MM.1S (cell line): ENCODE results near the gene TMEM248.

Experiments used
- DNase-seq: peaks from one replicate; pipeline ENCODE4 v3.0.0-alpha.2; 2015
- H2AFZ ChIP-seq: fragments of 300-600 bp; sonication (generic); 2 replicates; pipeline ENCODE4 v1.6.0; 2016; ENCODE audit warnings: antibody characterized with exemption, low read length
- H3F3A ChIP-seq: fragments of 300-600 bp; sonication (generic); 2 replicates; pipeline ENCODE4 v1.6.1; 2016; ENCODE audit warnings: mild to moderate bottlenecking, antibody characterized with exemption, low read length, moderate library complexity, mixed read lengths; ENCODE audit not compliant: insufficient read depth
- H3K27ac ChIP-seq: fragments of 300-600 bp; sonication (generic); 2 replicates; pipeline ENCODE4 v1.5.1; 2016; ENCODE audit warnings: mild to moderate bottlenecking, low read length
- H3K27me3 ChIP-seq: fragments of 300-600 bp; sonication (generic); replicated peaks from 2 replicates; pipeline ENCODE4 v1.6.0; 2016; ENCODE audit warnings: low read length; ENCODE audit not compliant: insufficient read depth
- H3K36me3 ChIP-seq: fragments of 300-600 bp; sonication (generic); replicated peaks from 2 replicates; pipeline ENCODE4 v1.6.1; 2016; ENCODE audit warnings: mild to moderate bottlenecking, low read length, mixed read lengths; ENCODE audit not compliant: insufficient read depth
- H3K4me1 ChIP-seq: fragments of 300-600 bp; sonication (generic); 2 replicates; pipeline ENCODE4 v1.6.1; 2016; ENCODE audit warnings: low read length, mixed read lengths
- H3K4me2 ChIP-seq: fragments of 300-600 bp; sonication (generic); 2 replicates; pipeline ENCODE4 v1.6.0; 2016; ENCODE audit warnings: low read depth, low read length
- H3K4me3 ChIP-seq: fragments of 300-600 bp; sonication (generic); 2 replicates; pipeline ENCODE4 v1.5.1; 2016; ENCODE audit warnings: low read length, mixed read lengths
- H3K79me2 ChIP-seq: fragments of 300-600 bp; sonication (generic); 2 replicates; pipeline ENCODE4 v1.6.1; 2016; ENCODE audit warnings: mixed run types, low read length, mixed read lengths
- H3K9ac ChIP-seq: fragments of 300-600 bp; sonication (generic); 2 replicates; pipeline ENCODE4 v1.6.1; 2016; ENCODE audit warnings: low read length, mixed read lengths
- H3K9me2 ChIP-seq: fragments of 300-600 bp; sonication (generic); replicated peaks from 2 replicates; pipeline ENCODE4 v1.6.1; 2016; ENCODE audit warnings: mild to moderate bottlenecking, low read length, mixed read lengths; ENCODE audit not compliant: insufficient read depth
- H3K9me3 ChIP-seq: fragments of 300-600 bp; sonication (generic); replicated peaks from 2 replicates; pipeline ENCODE4 v1.6.1; 2016; ENCODE audit warnings: mild to moderate bottlenecking, low read length, mixed read lengths; ENCODE audit not compliant: insufficient read depth
- H4K20me1 ChIP-seq: fragments of 300-600 bp; sonication (generic); 2 replicates; pipeline ENCODE4 v1.6.1; 2016; ENCODE audit warnings: mild to moderate bottlenecking, low read length, moderate library complexity, mixed read lengths; ENCODE audit not compliant: insufficient read depth
- EZH2 ChIP-seq: fragments of 300-600 bp; sonication (generic); optimal IDR thresholded peaks from 2 replicates; pipeline ENCODE3; 2017; ENCODE audit warnings: low read depth, mild to moderate bottlenecking, antibody characterized with exemption, low read length, mixed read lengths
- EZH2phosphoT487 ChIP-seq: fragments of 300-600 bp; sonication (generic); IDR thresholded peaks from 2 replicates; pipeline ENCODE4 v1.6.1; 2018; ENCODE audit warnings: antibody characterized with exemption, low read length
- TF ChIP-seq, protein P1 (sequence below): fragments of 300-600 bp; sonication (generic); IDR thresholded peaks from 2 replicates; pipeline ENCODE4 v1.5.1; 2016; ENCODE audit warnings: antibody characterized with exemption, low read length, mixed read lengths

TMEM248 gene

DNA sequence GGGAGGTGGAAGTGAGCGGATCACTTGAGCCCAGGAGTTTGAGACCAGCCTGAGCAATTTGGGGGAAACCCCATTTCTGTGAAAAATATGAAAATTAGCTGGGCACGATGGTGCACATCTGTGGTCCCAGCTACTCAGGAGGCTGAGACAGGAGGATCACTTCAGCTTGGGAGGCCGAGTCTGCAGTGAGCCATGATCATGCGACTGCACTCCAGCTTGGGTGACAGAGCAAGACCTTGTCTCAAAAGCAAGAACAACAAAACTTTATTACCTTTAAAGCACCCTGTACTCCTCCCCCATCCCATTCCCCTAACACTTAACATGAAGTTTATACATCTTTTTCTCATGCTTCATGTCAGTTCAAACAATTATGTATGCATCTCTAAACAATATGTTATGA is 1.3 kb upstream of the TMEM248 start:
- Histone ChIP-seq H3K9me2 (no peaks in the 10 kb centered on the region), H3K27ac (no peak overlapping the region), H3K4me1 (0 out of 2 replicates have a peak, but pooled peaks cover 6% of the 10 kb centered on the region), H4K20me1 (no peaks in the 10 kb centered on the region), H3K4me2 (peak overlapping the region; percentile 69), H3K9ac (no peak overlapping the region), H3K9me3 (no peaks in the 10 kb centered on the region), H3F3A (peaks cover 10% of the 10 kb centered on the region), H3K36me3 (no peaks in the 10 kb centered on the region), H2AFZ (no peak overlapping the region), H3K27me3 (no peaks in the 10 kb centered on the region), H3K79me2 (peaks cover 44% of the 10 kb centered on the region), H3K4me3 (peak overlapping the region; percentile 83; the same call in 1 of the 2 replicates)
- no peak for DNase-seq
- TF ChIP-seq EZH2 (no peak), EZH2phosphoT487 (no peak)
- TF ChIP-seq, protein P1, sequence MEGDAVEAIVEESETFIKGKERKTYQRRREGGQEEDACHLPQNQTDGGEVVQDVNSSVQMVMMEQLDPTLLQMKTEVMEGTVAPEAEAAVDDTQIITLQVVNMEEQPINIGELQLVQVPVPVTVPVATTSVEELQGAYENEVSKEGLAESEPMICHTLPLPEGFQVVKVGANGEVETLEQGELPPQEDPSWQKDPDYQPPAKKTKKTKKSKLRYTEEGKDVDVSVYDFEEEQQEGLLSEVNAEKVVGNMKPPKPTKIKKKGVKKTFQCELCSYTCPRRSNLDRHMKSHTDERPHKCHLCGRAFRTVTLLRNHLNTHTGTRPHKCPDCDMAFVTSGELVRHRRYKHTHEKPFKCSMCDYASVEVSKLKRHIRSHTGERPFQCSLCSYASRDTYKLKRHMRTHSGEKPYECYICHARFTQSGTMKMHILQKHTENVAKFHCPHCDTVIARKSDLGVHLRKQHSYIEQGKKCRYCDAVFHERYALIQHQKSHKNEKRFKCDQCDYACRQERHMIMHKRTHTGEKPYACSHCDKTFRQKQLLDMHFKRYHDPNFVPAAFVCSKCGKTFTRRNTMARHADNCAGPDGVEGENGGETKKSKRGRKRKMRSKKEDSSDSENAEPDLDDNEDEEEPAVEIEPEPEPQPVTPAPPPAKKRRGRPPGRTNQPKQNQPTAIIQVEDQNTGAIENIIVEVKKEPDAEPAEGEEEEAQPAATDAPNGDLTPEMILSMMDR: no peak

DNA sequence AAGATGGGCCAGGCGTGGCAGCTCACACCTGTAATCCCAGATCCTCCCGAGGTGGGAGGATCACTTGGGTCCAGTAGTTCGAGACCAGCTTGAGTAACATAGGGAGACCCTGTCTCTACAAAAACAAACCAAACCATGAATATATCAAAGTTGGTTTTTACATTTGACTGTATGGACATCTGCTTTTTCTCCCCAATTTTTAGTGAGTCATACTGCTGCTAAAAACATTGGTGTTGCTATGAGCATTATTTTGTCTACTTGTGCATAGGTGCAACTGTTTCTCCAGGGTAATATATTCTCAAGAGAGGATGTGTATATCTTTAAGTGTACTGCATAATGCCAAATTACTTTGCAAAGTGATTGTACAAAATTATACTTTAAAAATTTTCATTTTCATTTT is 769 bp upstream of the TMEM248 start:
- DNase-seq: no peak
- Histone ChIP-seq H3K36me3 (no peaks in the 10 kb centered on the region), H3K9me3 (no peaks in the 10 kb centered on the region), H3K9ac (peak overlapping the region; percentile 85; the same call in 1 of the 2 replicates), H3K9me2 (no peaks in the 10 kb centered on the region), H3F3A (peaks cover 10% of the 10 kb centered on the region), H3K79me2 (peaks cover 49% of the 10 kb centered on the region), H4K20me1 (no peaks in the 10 kb centered on the region), H3K4me2 (peak overlapping the region; percentile 69), H2AFZ (peak overlapping the region; percentile 91; the same call in 1 of the 2 replicates), H3K27me3 (no peaks in the 10 kb centered on the region), H3K4me3 (peak overlapping the region; percentile 83), H3K4me1 (0 out of 2 replicates have a peak, but pooled peaks cover 6% of the 10 kb centered on the region), H3K27ac (no peak overlapping the region)
- TF ChIP-seq, protein P1: no peak
- no peak for TF ChIP-seq EZH2
- TF ChIP-seq EZH2phosphoT487: no peak

DNA sequence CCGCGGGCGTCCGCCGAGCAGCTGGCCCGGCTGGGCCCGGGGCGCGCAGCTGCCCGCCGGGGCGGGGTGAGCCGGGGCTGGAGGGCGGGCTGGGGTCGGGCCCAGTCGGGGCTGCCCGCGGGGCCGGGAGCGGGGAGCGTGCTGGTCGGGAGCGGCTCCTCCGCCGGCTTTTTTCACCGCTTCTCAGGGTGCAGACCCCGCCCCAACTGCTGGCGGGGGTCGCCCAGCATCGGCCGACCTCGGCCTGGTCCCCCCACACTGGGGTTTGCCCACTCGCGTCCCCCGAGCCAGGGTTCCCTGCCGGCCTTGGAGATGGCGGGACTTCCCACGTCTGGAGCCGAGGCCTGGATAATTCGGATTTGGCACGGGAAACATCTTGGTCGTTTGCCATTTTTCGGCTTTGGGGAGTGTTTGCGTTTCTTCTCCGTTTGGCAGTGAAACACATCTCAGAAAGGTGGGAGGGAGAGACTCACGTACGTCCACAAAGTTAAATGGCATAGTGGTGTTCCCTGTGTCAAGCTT is 432 bp downstream of the TMEM248 start:
- Histone ChIP-seq H3K27me3 (no peaks in the 10 kb centered on the region), H3K9me2 (no peaks in the 10 kb centered on the region), H3K36me3 (no peaks in the 10 kb centered on the region), H3K4me1 (0 out of 2 replicates have a peak, but pooled peaks cover 6% of the 10 kb centered on the region), H3K79me2 (peaks cover 61% of the 10 kb centered on the region), H3K4me3 (peak overlapping the region; percentile 83), H3K27ac (peak overlapping the region; percentile 75), H3F3A (peaks cover 10% of the 10 kb centered on the region), H2AFZ (peak overlapping the region; percentile 18; the same call in 1 of the 2 replicates), H3K9me3 (no peaks in the 10 kb centered on the region), H4K20me1 (no peaks in the 10 kb centered on the region), H3K4me2 (peak overlapping the region; percentile 42), H3K9ac (peak overlapping the region; percentile 85)
- no peak for DNase-seq
- TF ChIP-seq EZH2phosphoT487: no peak
- TF ChIP-seq EZH2: no peak
- TF ChIP-seq, protein P1: no peak
